Trophoblast cell (in vitro differentiated cells and primary cell): ENCODE measurements around the gene KIF17.

Experiments used
- DNase-seq, 2 donors: peaks; one replicate each; pipeline ENCODE4 v3.0.0-alpha.2; 2016
- H2AFZ ChIP-seq: 2 replicates; pipeline ENCODE4 v1.6.1; 2013; ENCODE audit warnings: low read length, moderate library complexity, mild to moderate bottlenecking; ENCODE audit not compliant: insufficient read depth, poor library complexity
- H2AK5ac ChIP-seq: 2 replicates; pipeline ENCODE4 v1.6.1; 2013; ENCODE audit warnings: mild to moderate bottlenecking, low read length
- H2BK120ac ChIP-seq: 2 replicates; pipeline ENCODE4 v1.6.1; 2013; ENCODE audit warnings: low read length, mild to moderate bottlenecking, moderate library complexity; ENCODE audit not compliant: insufficient read depth, poor library complexity
- H2BK12ac ChIP-seq: 2 replicates; pipeline ENCODE4 v1.6.1; 2013; ENCODE audit warnings: mild to moderate bottlenecking, low read length, moderate library complexity
- H2BK5ac ChIP-seq: 2 replicates; pipeline ENCODE4 v1.6.1; 2013; ENCODE audit warnings: low read length, low read depth, moderate library complexity, mild to moderate bottlenecking; ENCODE audit not compliant: poor library complexity
- H3K14ac ChIP-seq: 2 replicates; pipeline ENCODE4 v1.6.1; 2013; ENCODE audit warnings: mild to moderate bottlenecking, low read length
- H3K18ac ChIP-seq: 2 replicates; pipeline ENCODE4 v1.6.1; 2013; ENCODE audit warnings: mild to moderate bottlenecking, low read length
- H3K23ac ChIP-seq: 2 replicates; pipeline ENCODE4 v1.6.1; 2013; ENCODE audit warnings: low read length
- H3K27ac ChIP-seq: 2 replicates; pipeline ENCODE4 v1.5.1; 2013; ENCODE audit warnings: low read depth, mild to moderate bottlenecking, inconsistent platforms, low read length, moderate library complexity
- H3K27me3 ChIP-seq: 2 replicates; pipeline ENCODE4 v1.6.1; 2013; ENCODE audit warnings: inconsistent platforms, mild to moderate bottlenecking, low read length, moderate library complexity; ENCODE audit not compliant: insufficient read depth
- H3K36me3 ChIP-seq, 2 experiments: 1 replicate in 1 of 2; 2 replicates in 1 of 2; pipeline ENCODE4 v1.6.1; 2013; ENCODE audit warnings: low read length in 2 of 2, mild to moderate bottlenecking in 2 of 2, moderate library complexity in 1 of 2; ENCODE audit not compliant: insufficient read depth in 2 of 2, control insufficient read depth in 1 of 2
- H3K4ac ChIP-seq: 2 replicates; pipeline ENCODE4 v1.6.1; 2013; ENCODE audit warnings: low read depth, mild to moderate bottlenecking, low read length, moderate library complexity
- H3K4me1 ChIP-seq, 2 experiments: 1 replicate in 1 of 2; 2 replicates in 1 of 2; pipeline ENCODE4 v1.6.1; 2013; ENCODE audit warnings: low read length in 2 of 2, mild to moderate bottlenecking in 2 of 2, moderate library complexity in 1 of 2; ENCODE audit not compliant: insufficient read depth in 2 of 2, control insufficient read depth in 1 of 2
- H3K4me2 ChIP-seq: 2 replicates; pipeline ENCODE4 v1.6.1; 2013; ENCODE audit warnings: inconsistent platforms, mild to moderate bottlenecking, low read length, moderate library complexity
- H3K4me3 ChIP-seq: 2 replicates; pipeline ENCODE4 v1.5.1; 2013; ENCODE audit warnings: mild to moderate bottlenecking, low read depth, low read length, inconsistent platforms
- H3K79me1 ChIP-seq: one replicate; pipeline ENCODE4 v1.6.1; 2013; ENCODE audit warnings: low read length
- H3K79me2 ChIP-seq: 2 replicates; pipeline ENCODE4 v1.6.1; 2013; ENCODE audit warnings: low read length, mild to moderate bottlenecking; ENCODE audit not compliant: control insufficient read depth, insufficient read depth, poor library complexity
- H3K9ac ChIP-seq: 2 replicates; pipeline ENCODE4 v1.6.1; 2013; ENCODE audit warnings: mild to moderate bottlenecking, low read length
- H3K9me3 ChIP-seq: 2 replicates; pipeline ENCODE4 v1.6.1; 2013; ENCODE audit warnings: low read depth, mild to moderate bottlenecking, control low read depth, inconsistent platforms, low read length; ENCODE audit not compliant: insufficient read depth
- H4K12ac ChIP-seq: 2 replicates; pipeline ENCODE4 v1.6.1; 2013; ENCODE audit warnings: low read depth, mild to moderate bottlenecking, low read length, moderate library complexity
- H4K8ac ChIP-seq: 2 replicates; pipeline ENCODE4 v1.6.1; 2013; ENCODE audit warnings: low read depth, mild to moderate bottlenecking, low read length, moderate library complexity
- H4K91ac ChIP-seq: one replicate; pipeline ENCODE4 v1.6.1; 2013; ENCODE audit warnings: low read depth, mild to moderate bottlenecking, low read length, moderate library complexity
- WGBS: extraction: QIAGEN DNeasy Blood & Tissue Kit; methylation state at CpG from one replicate; pipeline ENCODE4 v1.1.7; 2013; ENCODE audit warnings: missing lambda C conversion rate; ENCODE audit not compliant: insufficient read length, insufficient coverage; ENCODE audit errors: extremely low coverage; 5-methylcytosine and 5-hydroxymethylcytosine counted together

KIF17 gene

GRCh38 chr1:20723537-20724363, 5.9 kb upstream of the KIF17 start:
- Histone ChIP-seq H2AK5ac (no peak overlapping the region), H3K79me1 (peaks cover 4% of the 10 kb centered on the region), H3K27ac (no peak overlapping the region), H3K27me3 (peaks cover 3% of the 10 kb centered on the region), H3K79me2 (no peaks in the 10 kb centered on the region), H3K18ac (no peak overlapping the region), H4K8ac (no peak overlapping the region), H3K23ac (no peak overlapping the region), H4K12ac (no peak overlapping the region), H2BK120ac (no peak overlapping the region), H3K9ac (no peak overlapping the region), H2BK12ac (no peak overlapping the region), H3K9me3 (no peaks in the 10 kb centered on the region), H4K91ac (no peak overlapping the region), H3K36me3 (no peaks in the 10 kb centered on the region), H2BK5ac (no peak overlapping the region), H3K4ac (no peak overlapping the region), H3K4me3 (no peak overlapping the region), H3K4me2 (no peak overlapping the region), H3K14ac (no peak overlapping the region), H2AFZ (no peak overlapping the region), H3K4me1 (peaks cover 3 to 5% of the 10 kb centered on the region in 2 experiments)
- no CpG with 5 or more reads among the region's 35 CpGs for WGBS
- DNase-seq = no peak

GRCh38 chr1:20723159-20723536, 5.3 kb upstream of the KIF17 start:
- Histone ChIP-seq H3K9ac (no peak overlapping the region), H3K79me1 (peaks cover 5% of the 10 kb centered on the region), H2BK5ac (no peak overlapping the region), H3K4me3 (no peak overlapping the region), H3K4me1 (peaks cover under 1 to 1% of the 10 kb centered on the region in 2 experiments), H4K12ac (no peak overlapping the region), H3K14ac (no peak overlapping the region), H3K18ac (no peak overlapping the region), H4K8ac (no peak overlapping the region), H2AK5ac (no peak overlapping the region), H3K27ac (no peak overlapping the region), H3K23ac (no peak overlapping the region), H3K36me3 (no peaks in the 10 kb centered on the region), H2BK120ac (no peak overlapping the region), H2AFZ (no peak overlapping the region), H3K4ac (no peak overlapping the region), H3K4me2 (no peak overlapping the region), H3K79me2 (no peaks in the 10 kb centered on the region), H4K91ac (no peak overlapping the region), H2BK12ac (no peak overlapping the region), H3K27me3 (peaks cover 3% of the 10 kb centered on the region), H3K9me3 (no peaks in the 10 kb centered on the region)
- no CpG with 5 or more reads among the region's 4 CpGs for WGBS
- no peak for DNase-seq

GRCh38 chr1:20721117-20722061, 3.6 kb upstream of the KIF17 start:
- H4K91ac ChIP-seq = no peak overlapping the region
- no peak overlapping the region for H3K14ac ChIP-seq
- H3K36me3 ChIP-seq = no peaks in the 10 kb centered on the region
- no peak overlapping the region for H4K12ac ChIP-seq
- peaks cover 4 to 9% of the 10 kb centered on the region in 2 experiments for H3K4me1 ChIP-seq
- no peak overlapping the region for H3K4me2 ChIP-seq
- no peak overlapping the region for H2AK5ac ChIP-seq
- DNase-seq = no peak
- no peak overlapping the region for H3K23ac ChIP-seq
- H2BK12ac ChIP-seq = no peak overlapping the region
- H2BK5ac ChIP-seq = no peak overlapping the region
- H3K9ac ChIP-seq = no peak overlapping the region
- no peak overlapping the region for H3K4ac ChIP-seq
- H4K8ac ChIP-seq = no peak overlapping the region
- no peaks in the 10 kb centered on the region for H3K9me3 ChIP-seq
- no CpG with 5 or more reads among the region's 29 CpGs for WGBS
- no peak overlapping the region for H3K18ac ChIP-seq
- H2AFZ ChIP-seq = no peak overlapping the region
- H3K79me2 ChIP-seq = peaks cover 2% of the 10 kb centered on the region
- no peak overlapping the region for H3K27ac ChIP-seq
- H2BK120ac ChIP-seq = no peak overlapping the region
- no peak overlapping the region for H3K4me3 ChIP-seq
- peaks cover 8% of the 10 kb centered on the region for H3K79me1 ChIP-seq
- peaks cover 5% of the 10 kb centered on the region for H3K27me3 ChIP-seq

- Histone ChIP-seq H3K79me1 (peaks cover 8% of the 10 kb centered on the region), H2AK5ac (no peak overlapping the region), H3K4me2 (no peak overlapping the region), H3K36me3 (no peaks in the 10 kb centered on the region), H3K23ac (no peak overlapping the region), H3K4ac (no peak overlapping the region), H3K79me2 (peaks cover 2% of the 10 kb centered on the region), H4K12ac (no peak overlapping the region), H3K4me1 (peaks cover 4 to 9% of the 10 kb centered on the region in 2 experiments), H3K27ac (no peak overlapping the region), H3K27me3 (peaks cover 5% of the 10 kb centered on the region), H3K4me3 (no peak overlapping the region), H3K14ac (no peak overlapping the region), H2BK120ac (no peak overlapping the region), H4K8ac (no peak overlapping the region), H3K9me3 (no peaks in the 10 kb centered on the region), H2BK5ac (no peak overlapping the region), H3K18ac (no peak overlapping the region), H4K91ac (no peak overlapping the region), H2AFZ (no peak overlapping the region), H2BK12ac (no peak overlapping the region), H3K9ac (no peak overlapping the region)
- no CpG with 5 or more reads among the region's 12 CpGs for WGBS
- no peak for DNase-seq
Observed at GRCh38 chr1:20720631-20721091, 2.9 kb upstream of the KIF17 start.
